Islet precursor cell (in vitro differentiated cells): Measurements from ENCODE around the gene MYBPC1.
A peak's percentile ranks its signal among the peaks of the same experiment; 100 is the strongest.

Source experiments
- DNase-seq: peaks from one replicate; pipeline ENCODE4 v3.0.0-alpha.2; 2018

MYBPC1 gene

GRCh38 chr12:101604132-101604531, 9.4 kb downstream of the MYBPC1 start:
- DNase-seq = no peak

- no peak for DNase-seq
Observed at GRCh38 chr12:101607894-101608293, 13.1 kb downstream of the MYBPC1 start.

- no peak for DNase-seq
Observed at GRCh38 chr12:101608301-101609133, 13.7 kb downstream of the MYBPC1 start.

- DNase-seq = no peak
Observed at GRCh38 chr12:101609198-101609597, 14.4 kb downstream of the MYBPC1 start.

GRCh38 chr12:101612160-101612916, 17.6 kb downstream of the MYBPC1 start:
- no peak for DNase-seq

- DNase-seq = no peak
Observed at GRCh38 chr12:101616027-101616494, 21.3 kb downstream of the MYBPC1 start.

GRCh38 chr12:101619026-101619786, 24.4 kb downstream of the MYBPC1 start:
- no peak for DNase-seq

GRCh38 chr12:101619858-101620761, 25.3 kb downstream of the MYBPC1 start:
- DNase-seq = no peak

- no peak for DNase-seq
Observed at GRCh38 chr12:101620762-101621133, 26.0 kb downstream of the MYBPC1 start.

GRCh38 chr12:101628676-101629075, 33.9 kb downstream of the MYBPC1 start:
- DNase-seq = no peak

GRCh38 chr12:101634724-101635123, 40.0 kb downstream of the MYBPC1 start:
- DNase-seq = no peak

GRCh38 chr12:101637936-101638335, 43.2 kb downstream of the MYBPC1 start:
- no peak for DNase-seq

GRCh38 chr12:101642115-101643067, 47.6 kb downstream of the MYBPC1 start:
- DNase-seq = peak; percentile 80

GRCh38 chr12:101647711-101648110, 52.9 kb downstream of the MYBPC1 start:
- no peak for DNase-seq

GRCh38 chr12:101648195-101648594, 53.4 kb downstream of the MYBPC1 start:
- no peak for DNase-seq

- DNase-seq = no peak
Observed at GRCh38 chr12:101650346-101651117, 55.8 kb downstream of the MYBPC1 start.

GRCh38 chr12:101653030-101653429, 58.3 kb downstream of the MYBPC1 start:
- DNase-seq = no peak

GRCh38 chr12:101653503-101653902, 58.7 kb downstream of the MYBPC1 start:
- no peak for DNase-seq

GRCh38 chr12:101654442-101654841, 59.7 kb downstream of the MYBPC1 start:
- no peak for DNase-seq

- no peak for DNase-seq
Observed at GRCh38 chr12:101655393-101655792, 60.6 kb downstream of the MYBPC1 start.
